Measurements from ENCODE around the gene TNS2.

DNA sequence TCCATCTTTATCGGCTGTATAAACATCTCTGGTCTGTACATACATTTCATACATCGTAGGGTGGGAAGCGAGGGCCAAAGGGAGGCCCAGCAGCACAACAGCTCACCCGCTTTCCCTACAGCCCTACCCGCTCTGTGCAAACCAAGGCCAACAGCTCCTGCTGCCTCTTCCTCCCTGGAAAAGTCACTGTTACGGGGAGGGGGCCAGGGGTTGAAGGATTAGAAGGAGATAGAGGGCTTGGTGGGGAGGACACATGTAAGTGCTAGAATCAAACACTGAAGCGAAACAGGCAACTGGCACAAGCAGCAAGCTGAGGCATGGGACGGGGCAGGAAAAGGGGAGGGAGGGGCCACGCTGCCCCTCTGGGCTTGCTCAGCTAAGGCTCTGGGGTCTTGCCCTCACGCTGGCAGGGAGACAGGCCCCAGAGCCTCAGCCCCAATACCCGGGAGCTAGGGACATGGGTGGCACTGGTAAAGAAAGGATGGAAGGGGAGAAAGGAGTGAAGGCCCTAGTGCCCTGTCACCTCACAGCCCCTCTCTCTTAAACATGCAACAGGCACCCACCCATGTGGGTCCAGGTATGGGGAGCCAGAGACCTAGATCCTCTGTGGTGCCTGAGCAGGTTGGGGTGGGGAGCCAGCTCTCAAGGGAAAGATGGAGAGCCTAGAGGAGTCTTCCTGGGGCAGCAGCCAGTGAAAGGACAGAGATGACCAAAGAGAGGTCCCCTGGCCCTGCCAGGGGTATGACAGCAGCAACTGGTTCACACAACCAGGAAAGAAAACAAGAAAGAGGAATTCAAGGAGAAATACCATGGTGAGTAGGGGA is 15.0 kb downstream of the TNS2 start:
- TF ChIP-seq IRF2 (CRISPR knock-in tag; IDR thresholded peaks at IDR 0.05): no peak
- TF ChIP-seq, protein P1, sequence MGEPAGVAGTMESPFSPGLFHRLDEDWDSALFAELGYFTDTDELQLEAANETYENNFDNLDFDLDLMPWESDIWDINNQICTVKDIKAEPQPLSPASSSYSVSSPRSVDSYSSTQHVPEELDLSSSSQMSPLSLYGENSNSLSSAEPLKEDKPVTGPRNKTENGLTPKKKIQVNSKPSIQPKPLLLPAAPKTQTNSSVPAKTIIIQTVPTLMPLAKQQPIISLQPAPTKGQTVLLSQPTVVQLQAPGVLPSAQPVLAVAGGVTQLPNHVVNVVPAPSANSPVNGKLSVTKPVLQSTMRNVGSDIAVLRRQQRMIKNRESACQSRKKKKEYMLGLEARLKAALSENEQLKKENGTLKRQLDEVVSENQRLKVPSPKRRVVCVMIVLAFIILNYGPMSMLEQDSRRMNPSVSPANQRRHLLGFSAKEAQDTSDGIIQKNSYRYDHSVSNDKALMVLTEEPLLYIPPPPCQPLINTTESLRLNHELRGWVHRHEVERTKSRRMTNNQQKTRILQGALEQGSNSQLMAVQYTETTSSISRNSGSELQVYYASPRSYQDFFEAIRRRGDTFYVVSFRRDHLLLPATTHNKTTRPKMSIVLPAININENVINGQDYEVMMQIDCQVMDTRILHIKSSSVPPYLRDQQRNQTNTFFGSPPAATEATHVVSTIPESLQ (CRISPR knock-in tag; conservative IDR thresholded peaks at IDR 0.05): no peak
- no peak for TF ChIP-seq ZBTB42 (CRISPR knock-in tag; IDR thresholded peaks at IDR 0.05)
- TF ChIP-seq GTF2F1 (IDR thresholded peaks at IDR 0.05; ENCODE audit: low read length): no peak
- TF ChIP-seq, protein P2, sequence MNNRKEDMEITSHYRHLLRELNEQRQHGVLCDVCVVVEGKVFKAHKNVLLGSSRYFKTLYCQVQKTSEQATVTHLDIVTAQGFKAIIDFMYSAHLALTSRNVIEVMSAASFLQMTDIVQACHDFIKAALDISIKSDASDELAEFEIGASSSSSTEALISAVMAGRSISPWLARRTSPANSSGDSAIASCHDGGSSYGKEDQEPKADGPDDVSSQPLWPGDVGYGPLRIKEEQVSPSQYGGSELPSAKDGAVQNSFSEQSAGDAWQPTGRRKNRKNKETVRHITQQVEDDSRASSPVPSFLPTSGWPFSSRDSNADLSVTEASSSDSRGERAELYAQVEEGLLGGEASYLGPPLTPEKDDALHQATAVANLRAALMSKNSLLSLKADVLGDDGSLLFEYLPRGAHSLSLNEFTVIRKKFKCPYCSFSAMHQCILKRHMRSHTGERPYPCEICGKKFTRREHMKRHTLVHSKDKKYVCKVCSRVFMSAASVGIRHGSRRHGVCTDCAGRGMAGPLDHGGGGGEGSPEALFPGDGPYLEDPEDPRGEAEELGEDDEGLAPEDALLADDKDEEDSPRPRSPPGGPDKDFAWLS (CRISPR knock-in tag; IDR thresholded peaks at IDR 0.05; ENCODE audit: borderline replicate concordance): no peak
- TF ChIP-seq, protein P3, sequence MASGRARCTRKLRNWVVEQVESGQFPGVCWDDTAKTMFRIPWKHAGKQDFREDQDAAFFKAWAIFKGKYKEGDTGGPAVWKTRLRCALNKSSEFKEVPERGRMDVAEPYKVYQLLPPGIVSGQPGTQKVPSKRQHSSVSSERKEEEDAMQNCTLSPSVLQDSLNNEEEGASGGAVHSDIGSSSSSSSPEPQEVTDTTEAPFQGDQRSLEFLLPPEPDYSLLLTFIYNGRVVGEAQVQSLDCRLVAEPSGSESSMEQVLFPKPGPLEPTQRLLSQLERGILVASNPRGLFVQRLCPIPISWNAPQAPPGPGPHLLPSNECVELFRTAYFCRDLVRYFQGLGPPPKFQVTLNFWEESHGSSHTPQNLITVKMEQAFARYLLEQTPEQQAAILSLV (CRISPR knock-in tag; IDR thresholded peaks at IDR 0.05; ENCODE audit: borderline replicate concordance): no peak
- TF ChIP-seq ZSCAN21 (CRISPR knock-in tag; IDR thresholded peaks at IDR 0.05; ENCODE audit: borderline replicate concordance): no peak
- TF ChIP-seq, protein P4, sequence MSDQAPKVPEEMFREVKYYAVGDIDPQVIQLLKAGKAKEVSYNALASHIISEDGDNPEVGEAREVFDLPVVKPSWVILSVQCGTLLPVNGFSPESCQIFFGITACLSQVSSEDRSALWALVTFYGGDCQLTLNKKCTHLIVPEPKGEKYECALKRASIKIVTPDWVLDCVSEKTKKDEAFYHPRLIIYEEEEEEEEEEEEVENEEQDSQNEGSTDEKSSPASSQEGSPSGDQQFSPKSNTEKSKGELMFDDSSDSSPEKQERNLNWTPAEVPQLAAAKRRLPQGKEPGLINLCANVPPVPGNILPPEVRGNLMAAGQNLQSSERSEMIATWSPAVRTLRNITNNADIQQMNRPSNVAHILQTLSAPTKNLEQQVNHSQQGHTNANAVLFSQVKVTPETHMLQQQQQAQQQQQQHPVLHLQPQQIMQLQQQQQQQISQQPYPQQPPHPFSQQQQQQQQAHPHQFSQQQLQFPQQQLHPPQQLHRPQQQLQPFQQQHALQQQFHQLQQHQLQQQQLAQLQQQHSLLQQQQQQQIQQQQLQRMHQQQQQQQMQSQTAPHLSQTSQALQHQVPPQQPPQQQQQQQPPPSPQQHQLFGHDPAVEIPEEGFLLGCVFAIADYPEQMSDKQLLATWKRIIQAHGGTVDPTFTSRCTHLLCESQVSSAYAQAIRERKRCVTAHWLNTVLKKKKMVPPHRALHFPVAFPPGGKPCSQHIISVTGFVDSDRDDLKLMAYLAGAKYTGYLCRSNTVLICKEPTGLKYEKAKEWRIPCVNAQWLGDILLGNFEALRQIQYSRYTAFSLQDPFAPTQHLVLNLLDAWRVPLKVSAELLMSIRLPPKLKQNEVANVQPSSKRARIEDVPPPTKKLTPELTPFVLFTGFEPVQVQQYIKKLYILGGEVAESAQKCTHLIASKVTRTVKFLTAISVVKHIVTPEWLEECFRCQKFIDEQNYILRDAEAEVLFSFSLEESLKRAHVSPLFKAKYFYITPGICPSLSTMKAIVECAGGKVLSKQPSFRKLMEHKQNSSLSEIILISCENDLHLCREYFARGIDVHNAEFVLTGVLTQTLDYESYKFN (CRISPR knock-in tag; conservative IDR thresholded peaks at IDR 0.05): no peak
- TF ChIP-seq USF2 (IDR thresholded peaks at IDR 0.05; ENCODE audit: low read depth, low read length): no peak
- no peak for TF ChIP-seq USF2 (CRISPR knock-in tag; IDR thresholded peaks at IDR 0.05; ENCODE audit: borderline replicate concordance)
- TF ChIP-seq CTCF (CRISPR knock-in tag; IDR thresholded peaks at IDR 0.05): no peak
- no peak for TF ChIP-seq ZBTB33 (CRISPR knock-in tag; IDR thresholded peaks at IDR 0.05)
- TF ChIP-seq ZNF572 (CRISPR knock-in tag; IDR thresholded peaks at IDR 0.05): no peak
- TF ChIP-seq SP2 (CRISPR knock-in tag; IDR thresholded peaks at IDR 0.05): no peak
- TF ChIP-seq CREM (IDR thresholded peaks at IDR 0.05): no peak
- TF ChIP-seq CREM (CRISPR knock-in tag; IDR thresholded peaks at IDR 0.05): no peak

Measured in HepG2 (cell line).